H1 (cell line): ENCODE results near the gene KDM5A. TPM values are rescaled to one million over a fixed set of nuclear protein-coding genes. Genes with fewer than 3 reads are reported as not detected.
"Not testable (repeated sequence)": the region's sequence is repeated elsewhere in the genome, so short reads cannot be mapped to it uniquely, and the experiment has no call there.

Experiments used
- CTCF ChIA-PET: fragments of 300-600 bp; sonication (Branson Sonifier 250); formaldehyde crosslinking; loops from one replicate; lab custom pipeline; 2021; ENCODE audit not compliant: partially characterized antibody; lab: Charles Lee
- POLR2A ChIA-PET: fragments of 300-600 bp; sonication (Branson Sonifier 250); formaldehyde crosslinking; loops from one replicate; lab custom pipeline; 2021; ENCODE audit warnings: inconsistent platforms; ENCODE audit not compliant: partially characterized antibody; lab: Charles Lee
- DNase-seq, 2 experiments: peaks; one replicate each; pipeline versions ENCODE4 v3.0.0 to v3.0.0-alpha.2; 2010 to 2022; ENCODE audit warnings: low spot score in 2 of 2, low read depth in 1 of 2, mixed read lengths in 1 of 2
- FAIRE-seq: peaks from 2 replicates; lab custom pipeline; 2011; peaks lifted over from hg19 to GRCh38; lab: Jason Lieb, UNC
- H2AFZ ChIP-seq: 2 replicates; pipeline ENCODE4 v1.8.1; 2012; ENCODE audit warnings: low read length, inconsistent platforms
- H2AK5ac ChIP-seq: 2 replicates; pipeline ENCODE4 v1.6.1; 2013; ENCODE audit warnings: low read depth, low read length
- H2BK120ac ChIP-seq: replicated peaks from 2 replicates; pipeline ENCODE3; 2013; ENCODE audit warnings: low read depth, low read length, inconsistent platforms
- H2BK12ac ChIP-seq: 2 replicates; pipeline ENCODE4 v1.6.1; 2013; ENCODE audit warnings: low read depth, low read length
- H2BK15ac ChIP-seq: 2 replicates; pipeline ENCODE4 v1.6.1; 2013; ENCODE audit warnings: low read length
- H2BK20ac ChIP-seq: 2 replicates; pipeline ENCODE4 v1.6.1; 2013; ENCODE audit warnings: low read length
- H2BK5ac ChIP-seq: 2 replicates; pipeline ENCODE4 v1.6.1; 2013; ENCODE audit warnings: low read depth, low read length
- H3K14ac ChIP-seq: 2 replicates; pipeline ENCODE4 v1.6.1; 2013; ENCODE audit warnings: inconsistent platforms; ENCODE audit not compliant: insufficient read length
- H3K18ac ChIP-seq: 2 replicates; pipeline ENCODE4 v1.6.1; 2013; ENCODE audit warnings: low read length; ENCODE audit errors: extremely low read depth
- H3K23ac ChIP-seq: 2 replicates; pipeline ENCODE4 v1.6.1; 2013; ENCODE audit warnings: inconsistent platforms; ENCODE audit not compliant: insufficient read length
- H3K23me2 ChIP-seq: 2 replicates; pipeline ENCODE4 v1.6.1; 2013; ENCODE audit warnings: low read depth, low read length
- H3K27ac ChIP-seq: 2 replicates; pipeline ENCODE4 v1.6.1; 2011; ENCODE audit warnings: low read depth, low read length, inconsistent platforms
- H3K27me3 ChIP-seq, 4 experiments: replicated peaks in 1 of 4; 1 replicate in 1 of 4; 2 replicates in 3 of 4; pipeline versions ENCODE4 v1.6.1 to v1.8.1; 2011 to 2013; ENCODE audit warnings: low read length in 3 of 4, mild to moderate bottlenecking in 3 of 4, inconsistent platforms in 2 of 4, mixed read lengths in 2 of 4, moderate library complexity in 1 of 4; ENCODE audit not compliant: control insufficient read depth in 3 of 4, insufficient read depth in 3 of 4; ENCODE audit errors: extremely low read depth in 1 of 4
- H3K36me3 ChIP-seq, 4 experiments: 2 replicates each; pipeline versions ENCODE4 v1.6.1 to v1.8.1; 2011 to 2013; ENCODE audit warnings: mild to moderate bottlenecking in 4 of 4, low read length in 3 of 4, moderate library complexity in 2 of 4, control low read depth in 1 of 4, inconsistent platforms in 1 of 4; ENCODE audit not compliant: insufficient read depth in 4 of 4, control insufficient read depth in 2 of 4
- H3K4ac ChIP-seq: replicated peaks from 2 replicates; pipeline ENCODE3; 2013; ENCODE audit warnings: low read length, low read depth, mixed read lengths, inconsistent platforms; ENCODE audit not compliant: insufficient read length
- H3K4me1 ChIP-seq, 4 experiments: replicated peaks in 1 of 4; 1 replicate in 1 of 4; 2 replicates in 3 of 4; pipeline versions ENCODE4 v1.6.1 to v1.8.1; 2011 to 2013; ENCODE audit warnings: low read length in 3 of 4, inconsistent platforms in 2 of 4, mixed read lengths in 1 of 4; ENCODE audit not compliant: insufficient read depth in 4 of 4, control insufficient read depth in 3 of 4
- H3K4me2 ChIP-seq, 2 experiments: 2 replicates each; pipeline versions ENCODE4 v1.6.1 to v1.8.1; 2011 to 2013; ENCODE audit warnings: low read depth in 2 of 2, low read length in 2 of 2, control low read depth in 1 of 2, inconsistent platforms in 1 of 2, mild to moderate bottlenecking in 1 of 2; ENCODE audit not compliant: insufficient read depth in 1 of 2
- H3K4me3 ChIP-seq, 4 experiments: fragments of 200-600, 300-600 bp in 1 of 4; sonication (generic), shearing (Covaris generic), sonication (Bioruptor Twin) in 1 of 4; 2 replicates each; pipeline versions ENCODE4 v1.5.1 to v1.8.1; 2011 to 2016; ENCODE audit warnings: low read length in 4 of 4, low read depth in 3 of 4, control low read depth in 2 of 4, inconsistent platforms in 2 of 4, mild to moderate bottlenecking in 2 of 4, mixed read lengths in 1 of 4, moderate library complexity in 1 of 4; ENCODE audit not compliant: insufficient read depth in 2 of 4; ENCODE audit errors: extremely low read depth in 1 of 4
- H3K56ac ChIP-seq: replicated peaks from 2 replicates; pipeline ENCODE3; 2013; ENCODE audit warnings: low read depth, mild to moderate bottlenecking, mixed read lengths, low read length, inconsistent platforms; ENCODE audit not compliant: insufficient read length
- H3K79me1 ChIP-seq: 2 replicates; pipeline ENCODE4 v1.6.1; 2013; ENCODE audit warnings: low read depth, low read length, control low read depth
- H3K79me2 ChIP-seq, 2 experiments: 2 replicates each; pipeline versions ENCODE4 v1.6.1 to v1.8.1; 2012 to 2013; ENCODE audit warnings: low read length in 2 of 2, mild to moderate bottlenecking in 2 of 2, inconsistent platforms in 1 of 2; ENCODE audit not compliant: insufficient read depth in 2 of 2, control insufficient read depth in 1 of 2
- H3K9ac ChIP-seq, 4 experiments: replicated peaks in 1 of 4; 1 replicate in 1 of 4; 2 replicates in 3 of 4; pipeline versions ENCODE4 v1.6.1 to v1.8.1; 2011 to 2013; ENCODE audit warnings: low read depth in 3 of 4, low read length in 3 of 4, control low read depth in 2 of 4, mild to moderate bottlenecking in 2 of 4, moderate library complexity in 2 of 4, inconsistent platforms in 1 of 4; ENCODE audit errors: extremely low read depth in 1 of 4
- H3K9me3 ChIP-seq, 2 experiments: 2 replicates each; pipeline versions ENCODE4 v1.6.1 to v1.8.1; 2012 to 2013; ENCODE audit warnings: mild to moderate bottlenecking in 2 of 2, moderate library complexity in 2 of 2, control low read depth in 1 of 2, inconsistent platforms in 1 of 2, low read depth in 1 of 2, low read length in 1 of 2, mixed read lengths in 1 of 2; ENCODE audit not compliant: insufficient read depth in 2 of 2
- H4K20me1 ChIP-seq, 2 experiments: replicated peaks in 1 of 2; 2 replicates each; pipeline versions ENCODE3 to v1.8.1; 2011 to 2013; ENCODE audit warnings: inconsistent platforms in 2 of 2, low read length in 2 of 2, mild to moderate bottlenecking in 1 of 2; ENCODE audit not compliant: insufficient read depth in 2 of 2, control insufficient read depth in 1 of 2
- H4K5ac ChIP-seq: 2 replicates; pipeline ENCODE4 v1.6.1; 2013; ENCODE audit warnings: low read length, low read depth, mixed read lengths, inconsistent platforms; ENCODE audit not compliant: insufficient read length
- H4K8ac ChIP-seq: 2 replicates; pipeline ENCODE4 v1.8.0; 2013; ENCODE audit warnings: mild to moderate bottlenecking, moderate library complexity, low read length, inconsistent platforms; ENCODE audit not compliant: insufficient read depth; ENCODE audit errors: extremely low read depth
- H4K91ac ChIP-seq: replicated peaks from 2 replicates; pipeline ENCODE3; 2013; ENCODE audit warnings: low read length, mixed read lengths, inconsistent platforms; ENCODE audit not compliant: insufficient read length
- WGBS, 2 experiments: shearing (Covaris generic) in 1 of 2; methylation state at CpG; one replicate each; pipeline versions ENCODE4 v1.1.6 to v1.1.7; 2013 to 2015; ENCODE audit warnings: low lambda C conversion rate in 2 of 2, mixed read lengths in 2 of 2, inconsistent platforms in 1 of 2, low coverage in 1 of 2, missing lambda C conversion rate in 1 of 2; ENCODE audit not compliant: insufficient replicate concordance in 2 of 2, insufficient coverage in 1 of 2, insufficient read length in 1 of 2; ENCODE audit errors: extremely low coverage in 1 of 2, missing lambda C conversion rate in 1 of 2; 5-methylcytosine and 5-hydroxymethylcytosine counted together
- polyA plus RNA-seq, 7 experiments: library from polyadenylated mRNA; depleted of rRNA in 3 of 7; stranded (reverse) in 5 of 7; unstranded in 2 of 7; fragments of >200 nt in 5 of 7; fragments of 200-250 nt in 2 of 7; gene quantifications; 1 replicate in 5 of 7; 2 replicates in 1 of 7; 4 replicates in 1 of 7; pipeline versions ENCODE4 v1.2.1 to v1.2.3, GENCODE V29; 2011 to 2013; ENCODE audit warnings: missing spikeins in 2 of 7, mixed read lengths in 2 of 7
- total RNA-seq: library from RNA; stranded (reverse); fragmentation: NEBNext Ultra II Directional; extraction: Animal tissue kit (Norgen Biotek cat#: 25700); gene quantifications from 2 replicates; pipeline ENCODE4 v1.2.1, GENCODE V29; 2021

The KDM5A gene
- total and polyA plus RNA-seq, 2 of the 8 experiments (the other 6 are each of a cell fraction or from before 2014, with no cell fraction given) = 6.3 to 36.9 TPM

- H3K23me2 ChIP-seq, DNase-seq, H2BK120ac ChIP-seq, H2AK5ac ChIP-seq, H3K23ac ChIP-seq, H3K56ac ChIP-seq, H3K4ac ChIP-seq, FAIRE-seq, H4K91ac ChIP-seq, H4K8ac ChIP-seq, H3K14ac ChIP-seq, H3K4me3 ChIP-seq, H2AFZ ChIP-seq, H3K4me1 ChIP-seq, H4K5ac ChIP-seq, H2BK12ac ChIP-seq, H2BK15ac ChIP-seq, H3K79me1 ChIP-seq, H3K4me2 ChIP-seq, H2BK20ac ChIP-seq, H4K20me1 ChIP-seq, H3K9me3 ChIP-seq, H3K27ac ChIP-seq, H2BK5ac ChIP-seq, POLR2A ChIA-PET, H3K18ac ChIP-seq, H3K79me2 ChIP-seq, H3K9ac ChIP-seq, H3K27me3 ChIP-seq: not testable (repeated sequence)
- H3K36me3 ChIP-seq = peaks cover 3 to 15% (median 12%) of the 10 kb centered on the region in 4 experiments; a peak in 6 of 8 replicates
- WGBS, 2 experiments = 94% methylated on average over 5 of the region's 5 CpGs; no CpG with 5 or more reads in 1 of the 2 experiments
- CTCF ChIA-PET = interaction anchor here (1.2 kb wide), 1 partner anchor 76 kb away, joined by 3 read pairs; no protein-coding TSS in a partner anchor
Measured at GRCh38 chr12:299511-299910, 89.6 kb downstream of the KDM5A start.

- H3K27me3 ChIP-seq, H2BK12ac ChIP-seq, POLR2A ChIA-PET, H3K9ac ChIP-seq, H4K91ac ChIP-seq, H4K8ac ChIP-seq, H3K23me2 ChIP-seq, H2BK15ac ChIP-seq, H2BK120ac ChIP-seq, H3K4ac ChIP-seq, H3K4me1 ChIP-seq, H3K9me3 ChIP-seq, H3K79me1 ChIP-seq, H3K23ac ChIP-seq, H3K56ac ChIP-seq, H3K4me2 ChIP-seq, H3K79me2 ChIP-seq, H4K20me1 ChIP-seq, H2AFZ ChIP-seq, H2AK5ac ChIP-seq, H3K27ac ChIP-seq, H3K18ac ChIP-seq, H3K4me3 ChIP-seq, H2BK5ac ChIP-seq, FAIRE-seq, H2BK20ac ChIP-seq, H3K14ac ChIP-seq, DNase-seq, H4K5ac ChIP-seq: not testable (repeated sequence)
- WGBS, 2 experiments = 96% methylated on average over 8 of the region's 8 CpGs; no CpG with 5 or more reads in 1 of the 2 experiments
- peaks cover 3 to 24% (median 13%) of the 10 kb centered on the region in 4 experiments; a peak in 6 of 8 replicates for H3K36me3 ChIP-seq
- CTCF ChIA-PET = interaction anchor here (0.6 kb wide), 1 partner anchor 54 kb away, joined by 3 read pairs; no protein-coding TSS in a partner anchor
Measured at GRCh38 chr12:298059-298458, 91.1 kb downstream of the KDM5A start.
